Neural crest cell (in vitro differentiated cells): Measurements from ENCODE around the gene IGFBP2. TPM values are rescaled to one million over a fixed set of nuclear protein-coding genes. Genes with fewer than 3 reads are reported as not detected.

Source experiments
- DNase-seq: peaks from one replicate; pipeline ENCODE4 v3.0.0; 2021; ENCODE audit warnings: low read depth, mixed read lengths, low spot score
- H3K27ac Mint-ChIP-seq: one replicate; pipeline ENCODE4 v1.8.0; 2021; ENCODE audit warnings: mild to moderate bottlenecking, mixed read lengths; ENCODE audit not compliant: unreplicated experiment
- H3K27me3 Mint-ChIP-seq: 2 replicates; pipeline ENCODE4 v1.8.0; 2021; ENCODE audit warnings: low read depth, mild to moderate bottlenecking, mixed read lengths
- H3K36me3 Mint-ChIP-seq: 2 replicates; pipeline ENCODE4 v1.8.0; 2021; ENCODE audit warnings: low read depth, mild to moderate bottlenecking, mixed read lengths
- H3K4me1 Mint-ChIP-seq: 2 replicates; pipeline ENCODE4 v1.8.0; 2021; ENCODE audit warnings: mixed read lengths
- H3K4me3 Mint-ChIP-seq: one replicate; pipeline ENCODE4 v1.8.0; 2021; ENCODE audit warnings: mild to moderate bottlenecking, mixed read lengths
- H3K9me3 Mint-ChIP-seq: 2 replicates; pipeline ENCODE4 v1.8.0; 2021; ENCODE audit warnings: mixed read lengths
- total RNA-seq: library from RNA; stranded (reverse); gene quantifications from 2 replicates; pipeline ENCODE4 v1.2.1, GENCODE V29; 2021
- TF ChIP-seq, protein P1 (sequence below): fragments of 200-600 bp; sonication (generic); conservative IDR thresholded peaks from 2 replicates; pipeline ENCODE4 v1.5.0; 2021; ENCODE audit warnings: antibody characterized with exemption, mild to moderate bottlenecking

IGFBP2 gene
- total RNA-seq, 1 donor from 2014 or later: 366 TPM

DNA sequence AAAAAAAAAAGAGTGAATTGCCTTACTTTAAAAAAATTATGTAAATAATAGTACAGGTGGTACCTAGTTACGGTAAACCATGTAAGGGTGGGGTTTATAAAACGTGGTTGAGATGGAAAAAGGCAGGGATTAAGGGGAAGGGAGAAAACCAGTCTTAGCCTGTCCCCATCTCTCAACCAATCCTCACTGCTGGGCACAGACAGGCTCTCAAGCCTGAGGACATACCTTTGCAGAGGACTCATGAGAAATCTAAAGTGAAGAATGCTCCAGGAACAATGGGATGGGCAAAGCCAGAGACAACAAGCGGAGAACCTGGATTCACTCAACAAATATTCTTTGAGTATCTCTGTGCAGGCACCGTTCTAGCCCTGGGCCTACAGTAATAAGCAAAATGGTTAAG is 3.4 kb upstream of the IGFBP2 start:
- TF ChIP-seq, protein P1, sequence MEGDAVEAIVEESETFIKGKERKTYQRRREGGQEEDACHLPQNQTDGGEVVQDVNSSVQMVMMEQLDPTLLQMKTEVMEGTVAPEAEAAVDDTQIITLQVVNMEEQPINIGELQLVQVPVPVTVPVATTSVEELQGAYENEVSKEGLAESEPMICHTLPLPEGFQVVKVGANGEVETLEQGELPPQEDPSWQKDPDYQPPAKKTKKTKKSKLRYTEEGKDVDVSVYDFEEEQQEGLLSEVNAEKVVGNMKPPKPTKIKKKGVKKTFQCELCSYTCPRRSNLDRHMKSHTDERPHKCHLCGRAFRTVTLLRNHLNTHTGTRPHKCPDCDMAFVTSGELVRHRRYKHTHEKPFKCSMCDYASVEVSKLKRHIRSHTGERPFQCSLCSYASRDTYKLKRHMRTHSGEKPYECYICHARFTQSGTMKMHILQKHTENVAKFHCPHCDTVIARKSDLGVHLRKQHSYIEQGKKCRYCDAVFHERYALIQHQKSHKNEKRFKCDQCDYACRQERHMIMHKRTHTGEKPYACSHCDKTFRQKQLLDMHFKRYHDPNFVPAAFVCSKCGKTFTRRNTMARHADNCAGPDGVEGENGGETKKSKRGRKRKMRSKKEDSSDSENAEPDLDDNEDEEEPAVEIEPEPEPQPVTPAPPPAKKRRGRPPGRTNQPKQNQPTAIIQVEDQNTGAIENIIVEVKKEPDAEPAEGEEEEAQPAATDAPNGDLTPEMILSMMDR: no peak
- Mint-ChIP-seq H3K4me3 (peak overlapping the region; percentile 69), H3K27me3 (peaks cover 2% of the 10 kb centered on the region), H3K27ac (no peak overlapping the region), H3K4me1 (peaks cover 27% of the 10 kb centered on the region), H3K36me3 (no peaks in the 10 kb centered on the region), H3K9me3 (no peaks in the 10 kb centered on the region)
- DNase-seq: no peak

DNA sequence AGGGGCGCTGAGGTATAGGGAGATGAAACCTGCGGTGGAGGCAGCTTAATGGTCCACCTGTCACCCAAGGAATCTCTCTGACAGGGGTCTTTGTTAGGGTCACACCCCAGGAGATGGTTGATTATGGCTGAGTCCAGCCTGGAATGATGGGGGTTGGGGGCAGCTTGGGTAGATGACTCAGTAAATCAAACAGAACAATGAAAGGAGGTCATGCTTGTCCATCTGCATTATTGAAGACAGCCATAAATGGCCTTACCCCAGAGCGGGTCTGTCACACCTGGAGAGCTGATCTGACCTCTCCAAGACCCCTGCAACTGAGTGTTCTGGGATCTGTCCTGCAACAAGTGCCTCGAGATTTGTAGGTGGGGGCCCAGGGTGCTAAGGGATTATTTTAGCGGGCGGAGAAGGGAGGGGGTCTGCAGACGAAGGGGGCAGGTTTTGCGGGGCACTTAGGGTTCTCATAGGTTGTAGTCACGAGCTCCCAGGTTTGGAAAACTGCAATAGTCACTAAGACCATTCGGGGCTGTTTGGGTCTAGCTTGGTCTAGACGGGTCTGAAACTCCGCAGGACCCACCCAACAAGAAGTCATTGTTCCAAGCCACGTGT is 771 bp upstream of the IGFBP2 start:
- no peaks in the 10 kb centered on the region for H3K9me3 Mint-ChIP-seq
- peaks cover 6% of the 10 kb centered on the region for H3K36me3 Mint-ChIP-seq
- TF ChIP-seq, protein P1: no peak
- peaks cover 2% of the 10 kb centered on the region for H3K27me3 Mint-ChIP-seq
- DNase-seq: peak; percentile 9
- peak overlapping the region; percentile 98 for H3K27ac Mint-ChIP-seq
- peak overlapping the region; percentile 97 for H3K4me3 Mint-ChIP-seq
- peaks cover 52% of the 10 kb centered on the region for H3K4me1 Mint-ChIP-seq

DNA sequence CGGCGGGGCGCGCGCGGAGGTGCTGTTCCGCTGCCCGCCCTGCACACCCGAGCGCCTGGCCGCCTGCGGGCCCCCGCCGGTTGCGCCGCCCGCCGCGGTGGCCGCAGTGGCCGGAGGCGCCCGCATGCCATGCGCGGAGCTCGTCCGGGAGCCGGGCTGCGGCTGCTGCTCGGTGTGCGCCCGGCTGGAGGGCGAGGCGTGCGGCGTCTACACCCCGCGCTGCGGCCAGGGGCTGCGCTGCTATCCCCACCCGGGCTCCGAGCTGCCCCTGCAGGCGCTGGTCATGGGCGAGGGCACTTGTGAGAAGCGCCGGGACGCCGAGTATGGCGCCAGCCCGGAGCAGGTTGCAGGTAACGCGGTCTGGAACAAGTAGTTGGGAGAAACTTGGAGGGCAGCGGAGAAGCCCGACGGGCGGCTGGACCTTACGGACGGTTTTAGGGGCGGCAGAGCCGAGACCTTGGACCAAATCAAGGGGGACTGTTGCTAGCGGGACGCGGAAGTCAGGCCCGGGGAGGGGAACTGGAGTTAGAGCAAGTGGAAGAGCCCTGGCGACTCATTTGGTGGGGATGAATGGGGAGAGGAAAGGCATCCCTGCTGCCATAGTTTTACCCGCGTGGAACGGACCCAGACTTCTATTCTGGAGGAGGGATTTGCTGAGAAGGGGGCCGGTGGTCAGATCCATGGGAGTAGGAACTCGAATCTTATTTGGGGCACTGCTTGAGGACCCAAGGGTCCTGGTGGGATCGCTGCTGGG is 573 bp downstream of the IGFBP2 start:
- H3K4me1 Mint-ChIP-seq: peaks cover 55% of the 10 kb centered on the region
- H3K36me3 Mint-ChIP-seq: peaks cover 8% of the 10 kb centered on the region
- H3K27me3 Mint-ChIP-seq: peaks cover 2% of the 10 kb centered on the region
- H3K27ac Mint-ChIP-seq: peak overlapping the region; percentile 94
- H3K4me3 Mint-ChIP-seq: peak overlapping the region; percentile 95
- no peaks in the 10 kb centered on the region for H3K9me3 Mint-ChIP-seq
- TF ChIP-seq, protein P1: no peak
- peak; percentile 35 for DNase-seq

DNA sequence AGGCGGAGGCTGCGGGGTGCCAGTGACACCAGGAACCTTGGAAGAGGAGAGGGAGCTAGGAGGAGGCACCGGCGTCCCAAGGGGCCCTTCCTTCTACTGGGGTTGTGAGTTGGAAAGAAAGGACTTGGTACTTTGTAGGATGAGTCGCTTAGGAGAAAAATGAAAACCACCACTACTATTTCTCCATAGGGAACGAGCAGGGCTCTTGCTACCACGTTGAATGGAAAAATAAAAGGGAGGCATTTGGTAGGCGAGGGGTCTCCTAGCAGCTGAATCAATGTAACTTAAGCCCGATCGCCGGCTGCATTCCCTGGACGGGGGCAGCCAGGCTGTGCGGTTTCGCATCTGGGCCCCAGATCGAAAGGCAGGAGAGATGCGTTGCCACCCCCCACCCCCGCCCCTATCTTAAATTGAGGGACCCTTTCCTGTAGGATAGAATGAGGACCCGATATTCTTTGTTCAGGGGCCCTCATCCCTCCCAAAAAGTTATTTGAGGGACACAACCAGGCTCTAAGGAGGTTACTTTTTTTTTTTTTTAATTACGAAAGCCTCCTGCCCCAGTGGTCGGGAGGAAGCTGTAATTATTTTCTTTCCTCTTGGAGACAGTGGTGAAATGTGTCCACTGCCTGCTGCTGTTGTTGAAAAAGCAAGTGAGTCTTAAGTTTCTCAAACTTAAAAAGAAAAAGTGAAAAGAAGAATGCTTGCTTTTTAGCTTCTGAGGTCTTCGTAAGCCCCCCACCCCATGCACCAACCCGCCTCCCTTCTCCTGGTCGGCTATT is 1.3 kb downstream of the IGFBP2 start:
- peaks cover 10% of the 10 kb centered on the region for H3K36me3 Mint-ChIP-seq
- peak overlapping the region; percentile 95 for H3K4me3 Mint-ChIP-seq
- H3K9me3 Mint-ChIP-seq: no peaks in the 10 kb centered on the region
- peaks cover 2% of the 10 kb centered on the region for H3K27me3 Mint-ChIP-seq
- peaks cover 58% of the 10 kb centered on the region for H3K4me1 Mint-ChIP-seq
- TF ChIP-seq, protein P1: no peak
- DNase-seq: no peak
- H3K27ac Mint-ChIP-seq: peak overlapping the region; percentile 98

DNA sequence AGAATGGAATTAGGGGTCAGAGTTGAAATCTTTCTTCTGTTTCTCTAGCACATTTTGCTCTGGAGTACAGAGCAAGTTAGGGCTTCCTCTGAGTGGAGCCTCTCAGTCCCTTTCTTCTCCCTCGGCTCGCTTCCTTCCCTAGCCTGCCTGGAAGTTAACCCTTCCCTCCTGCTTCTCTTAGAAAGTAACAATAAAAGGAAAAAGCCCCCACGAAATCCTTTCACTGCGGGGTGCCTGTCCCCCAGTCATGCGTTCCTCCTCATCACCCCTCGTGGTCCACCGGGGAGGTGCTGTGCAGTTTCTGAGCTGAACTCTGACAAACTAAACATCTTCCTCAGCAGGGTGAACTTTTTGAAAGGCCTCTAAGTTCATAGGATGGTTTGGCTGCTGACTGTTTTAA is 2.0 kb downstream of the IGFBP2 start:
- H3K27me3 Mint-ChIP-seq: peaks cover 2% of the 10 kb centered on the region
- no peaks in the 10 kb centered on the region for H3K9me3 Mint-ChIP-seq
- TF ChIP-seq, protein P1: no peak
- H3K4me1 Mint-ChIP-seq: peaks cover 63% of the 10 kb centered on the region
- H3K36me3 Mint-ChIP-seq: peaks cover 14% of the 10 kb centered on the region
- peak; percentile 20 for DNase-seq
- H3K4me3 Mint-ChIP-seq: peak overlapping the region; percentile 95
- peak overlapping the region; percentile 98 for H3K27ac Mint-ChIP-seq
